ENCODE data around the gene ZNF10. TPM values are rescaled to one million over a fixed set of nuclear protein-coding genes. Genes with fewer than 3 reads are reported as not detected.

ZNF10 gene
- total RNA-seq, 1 experiment from 2014 or later = 12.4 TPM

DNA sequence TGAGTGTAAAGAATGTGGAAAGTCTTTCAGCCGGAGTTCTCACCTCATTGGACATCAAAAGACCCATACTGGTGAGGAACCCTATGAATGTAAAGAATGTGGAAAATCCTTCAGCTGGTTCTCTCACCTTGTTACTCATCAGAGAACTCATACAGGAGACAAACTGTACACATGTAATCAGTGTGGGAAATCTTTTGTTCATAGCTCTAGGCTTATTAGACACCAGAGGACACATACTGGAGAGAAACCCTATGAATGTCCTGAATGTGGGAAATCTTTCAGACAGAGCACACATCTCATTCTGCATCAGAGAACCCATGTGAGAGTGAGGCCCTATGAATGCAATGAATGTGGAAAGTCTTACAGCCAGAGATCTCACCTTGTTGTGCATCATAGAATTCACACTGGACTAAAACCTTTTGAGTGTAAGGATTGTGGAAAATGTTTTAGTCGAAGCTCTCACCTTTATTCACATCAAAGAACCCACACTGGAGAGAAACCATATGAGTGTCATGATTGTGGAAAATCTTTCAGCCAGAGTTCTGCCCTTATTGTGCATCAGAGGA is 25.8 kb downstream of the ZNF10 start:
- POLR2A ChIA-PET = no interaction called here
- Histone ChIP-seq H3K36me3 (ENCODE audit: control insufficient read depth, insufficient read depth, low read length) (peaks cover 5% of the 10 kb centered on the region; the same call in 1 of the 2 replicates), H3K4me3 (ENCODE audit: low read depth in 2 of 2, low read length in 2 of 2) (no peak overlapping the region), H3K4me1 (ENCODE audit: control insufficient read depth, insufficient read depth, low read length) (no peaks in the 10 kb centered on the region), H3K9me3 (ENCODE audit: control insufficient read depth, insufficient read depth, low read depth, low read length) (peaks cover 79% of the 10 kb centered on the region), H3K27me3 (ENCODE audit: control insufficient read depth, insufficient read depth, low read length) (no peaks in the 10 kb centered on the region), H3K27ac (ENCODE audit: low read length) (no peak overlapping the region)
- ATAC-seq = no peak
- CTCF ChIA-PET = no interaction called here
- intact Hi-C loops (cut with micrococcal nuclease; ENCODE audit: unreplicated experiment) = no loop called here
- no peak for DNase-seq (ENCODE audit: low read depth, low spot score)
- TF ChIP-seq SIN3A (IDR thresholded peaks at IDR 0.05; ENCODE audit: borderline replicate concordance, insufficient read depth, low read depth, low read length) (no peak), TCF7L2 (IDR thresholded peaks at IDR 0.05; ENCODE audit: low read depth, low read length) (no peak), POLR2AphosphoS5 (IDR thresholded peaks at IDR 0.05; ENCODE audit: low read depth, low read length) (no peak)
- TF ChIP-seq, protein P1, sequence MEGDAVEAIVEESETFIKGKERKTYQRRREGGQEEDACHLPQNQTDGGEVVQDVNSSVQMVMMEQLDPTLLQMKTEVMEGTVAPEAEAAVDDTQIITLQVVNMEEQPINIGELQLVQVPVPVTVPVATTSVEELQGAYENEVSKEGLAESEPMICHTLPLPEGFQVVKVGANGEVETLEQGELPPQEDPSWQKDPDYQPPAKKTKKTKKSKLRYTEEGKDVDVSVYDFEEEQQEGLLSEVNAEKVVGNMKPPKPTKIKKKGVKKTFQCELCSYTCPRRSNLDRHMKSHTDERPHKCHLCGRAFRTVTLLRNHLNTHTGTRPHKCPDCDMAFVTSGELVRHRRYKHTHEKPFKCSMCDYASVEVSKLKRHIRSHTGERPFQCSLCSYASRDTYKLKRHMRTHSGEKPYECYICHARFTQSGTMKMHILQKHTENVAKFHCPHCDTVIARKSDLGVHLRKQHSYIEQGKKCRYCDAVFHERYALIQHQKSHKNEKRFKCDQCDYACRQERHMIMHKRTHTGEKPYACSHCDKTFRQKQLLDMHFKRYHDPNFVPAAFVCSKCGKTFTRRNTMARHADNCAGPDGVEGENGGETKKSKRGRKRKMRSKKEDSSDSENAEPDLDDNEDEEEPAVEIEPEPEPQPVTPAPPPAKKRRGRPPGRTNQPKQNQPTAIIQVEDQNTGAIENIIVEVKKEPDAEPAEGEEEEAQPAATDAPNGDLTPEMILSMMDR (IDR thresholded peaks at IDR 0.05) = no peak
- TF ChIP-seq, protein P2, sequence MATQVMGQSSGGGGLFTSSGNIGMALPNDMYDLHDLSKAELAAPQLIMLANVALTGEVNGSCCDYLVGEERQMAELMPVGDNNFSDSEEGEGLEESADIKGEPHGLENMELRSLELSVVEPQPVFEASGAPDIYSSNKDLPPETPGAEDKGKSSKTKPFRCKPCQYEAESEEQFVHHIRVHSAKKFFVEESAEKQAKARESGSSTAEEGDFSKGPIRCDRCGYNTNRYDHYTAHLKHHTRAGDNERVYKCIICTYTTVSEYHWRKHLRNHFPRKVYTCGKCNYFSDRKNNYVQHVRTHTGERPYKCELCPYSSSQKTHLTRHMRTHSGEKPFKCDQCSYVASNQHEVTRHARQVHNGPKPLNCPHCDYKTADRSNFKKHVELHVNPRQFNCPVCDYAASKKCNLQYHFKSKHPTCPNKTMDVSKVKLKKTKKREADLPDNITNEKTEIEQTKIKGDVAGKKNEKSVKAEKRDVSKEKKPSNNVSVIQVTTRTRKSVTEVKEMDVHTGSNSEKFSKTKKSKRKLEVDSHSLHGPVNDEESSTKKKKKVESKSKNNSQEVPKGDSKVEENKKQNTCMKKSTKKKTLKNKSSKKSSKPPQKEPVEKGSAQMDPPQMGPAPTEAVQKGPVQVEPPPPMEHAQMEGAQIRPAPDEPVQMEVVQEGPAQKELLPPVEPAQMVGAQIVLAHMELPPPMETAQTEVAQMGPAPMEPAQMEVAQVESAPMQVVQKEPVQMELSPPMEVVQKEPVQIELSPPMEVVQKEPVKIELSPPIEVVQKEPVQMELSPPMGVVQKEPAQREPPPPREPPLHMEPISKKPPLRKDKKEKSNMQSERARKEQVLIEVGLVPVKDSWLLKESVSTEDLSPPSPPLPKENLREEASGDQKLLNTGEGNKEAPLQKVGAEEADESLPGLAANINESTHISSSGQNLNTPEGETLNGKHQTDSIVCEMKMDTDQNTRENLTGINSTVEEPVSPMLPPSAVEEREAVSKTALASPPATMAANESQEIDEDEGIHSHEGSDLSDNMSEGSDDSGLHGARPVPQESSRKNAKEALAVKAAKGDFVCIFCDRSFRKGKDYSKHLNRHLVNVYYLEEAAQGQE (IDR thresholded peaks at IDR 0.05; ENCODE audit: insufficient read depth in 1 of 2, low read depth in 2 of 2, low read length in 1 of 2) = no peak
- BruUV-seq (replicated peaks) = TSS peak; percentile 48
- in situ Hi-C loops (cut with HindIII; ENCODE audit: low pct_unique_long_range_greater_than_20kb, low sequenced_read_pairs) = no loop called here

DNA sequence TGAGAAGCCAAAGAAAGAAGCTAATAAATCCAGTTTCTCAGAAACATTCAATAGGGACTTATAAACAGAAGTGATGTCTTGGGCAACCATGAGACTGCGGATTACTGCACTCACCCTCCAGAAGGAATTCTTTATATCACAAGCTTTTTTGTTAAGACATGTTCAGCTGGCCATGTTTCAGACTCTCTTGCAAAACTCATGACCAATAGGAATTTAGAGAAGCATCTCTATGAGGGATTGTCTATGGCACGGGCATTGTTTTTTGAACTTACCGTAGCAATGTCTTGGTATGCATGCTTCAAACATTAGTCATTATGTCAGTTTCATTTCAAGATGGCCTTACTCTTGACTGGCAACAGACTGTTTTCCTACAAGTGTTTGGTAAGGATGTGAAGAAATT is 35.3 kb downstream of the ZNF10 start:
- in situ Hi-C loops (cut with HindIII; ENCODE audit: low pct_unique_long_range_greater_than_20kb, low sequenced_read_pairs) = no loop called here
- intact Hi-C loops (cut with micrococcal nuclease; ENCODE audit: unreplicated experiment) = no loop called here
- Histone ChIP-seq H3K4me3 (ENCODE audit: low read depth in 2 of 2, low read length in 2 of 2) (no peak overlapping the region), H3K4me1 (ENCODE audit: control insufficient read depth, insufficient read depth, low read length) (no peaks in the 10 kb centered on the region), H3K27ac (ENCODE audit: low read length) (no peak overlapping the region), H3K9me3 (ENCODE audit: control insufficient read depth, insufficient read depth, low read depth, low read length) (peaks cover 27% of the 10 kb centered on the region; the same call in 1 of the 2 replicates), H3K36me3 (ENCODE audit: control insufficient read depth, insufficient read depth, low read length) (no peaks in the 10 kb centered on the region), H3K27me3 (ENCODE audit: control insufficient read depth, insufficient read depth, low read length) (no peaks in the 10 kb centered on the region)
- ATAC-seq (no peak), DNase-seq (ENCODE audit: low read depth, low spot score) (no peak)
- no peak for TF ChIP-seq TCF7L2 (IDR thresholded peaks at IDR 0.05; ENCODE audit: low read depth, low read length)
- TF ChIP-seq, protein P2 (IDR thresholded peaks at IDR 0.05; ENCODE audit: insufficient read depth in 1 of 2, low read depth in 2 of 2, low read length in 1 of 2) = no peak
- no peak for TF ChIP-seq POLR2AphosphoS5 (IDR thresholded peaks at IDR 0.05; ENCODE audit: low read depth, low read length)
- TF ChIP-seq, protein P1 (IDR thresholded peaks at IDR 0.05) = no peak
- no peak for TF ChIP-seq SIN3A (IDR thresholded peaks at IDR 0.05; ENCODE audit: borderline replicate concordance, insufficient read depth, low read depth, low read length)
- ChIA-PET CTCF (no interaction called here), POLR2A (no interaction called here)
- no TSS peak for BruUV-seq (replicated peaks)
